BLaER1 (cell line): Measurements from ENCODE around the gene HYAL1.
A peak's percentile ranks its signal among the peaks of the same experiment; 100 is the strongest.

Source experiments
- H3K27ac ChIP-seq: shearing (Covaris generic); formaldehyde crosslinking; 2 replicates; pipeline ENCODE4 v1.8.1; 2022
- H3K27me3 ChIP-seq: shearing (Covaris generic); formaldehyde crosslinking; 2 replicates; pipeline ENCODE4 v1.8.1; 2022
- H3K36me3 ChIP-seq: shearing (Covaris generic); formaldehyde crosslinking; 2 replicates; pipeline ENCODE4 v1.8.1; 2022
- H3K4me1 ChIP-seq: shearing (Covaris generic); formaldehyde crosslinking; 2 replicates; pipeline ENCODE4 v1.8.1; 2022
- H3K4me2 ChIP-seq: shearing (Covaris generic); formaldehyde crosslinking; 2 replicates; pipeline ENCODE4 v1.8.1; 2022
- H3K4me3 ChIP-seq: shearing (Covaris generic); formaldehyde crosslinking; 2 replicates; pipeline ENCODE4 v1.8.1; 2022
- H3K9ac ChIP-seq: shearing (Covaris generic); formaldehyde crosslinking; 2 replicates; pipeline ENCODE4 v1.8.1; 2022
- H3K9me3 ChIP-seq: shearing (Covaris generic); formaldehyde crosslinking; 2 replicates; pipeline ENCODE4 v1.8.1; 2022
- H4K20me1 ChIP-seq: shearing (Covaris generic); formaldehyde crosslinking; 2 replicates; pipeline ENCODE4 v1.8.1; 2022
- Cebpa-rat ChIP-seq: shearing (Covaris generic); IDR thresholded peaks from 2 replicates; pipeline ENCODE4 v1.8.1; 2022

Gene HYAL1

GRCh38 chr3:50303013-50303815 is at the start of gene HYAL1:
Gene HYAL1 (minus strand): TSS chr3:50303574. CDS start chr3:50302956, 618 bp downstream.
- no peak for TF ChIP-seq Cebpa-rat
- H3K9ac ChIP-seq, result no peak within 1 kb of the TSS
- H4K20me1 ChIP-seq, result 0 out of 2 replicates have a peak, but pooled peaks cover 4% of the 10 kb centered on the region
- H3K36me3 ChIP-seq, result peaks cover 15% of the 10 kb centered on the region; the same call in 1 of the 2 replicates
- no peak within 1 kb of the TSS for H3K4me3 ChIP-seq
- H3K4me1 ChIP-seq, result peaks cover 14% of the 10 kb centered on the region
- H3K27me3 ChIP-seq, result no peaks in the 10 kb centered on the region
- H3K27ac ChIP-seq, result no peak within 1 kb of the TSS
- peaks cover 22% of the 10 kb centered on the region for H3K9me3 ChIP-seq
- H3K4me2 ChIP-seq, result no peak within 1 kb of the TSS

- H3K36me3 ChIP-seq, result peaks cover 71% of the 10 kb centered on the region
Observed at GRCh38 chr3:50352781-50353180, 49.4 kb upstream of the HYAL1 start.

GRCh38 chr3:50351323-50351697 is 47.9 kb upstream of the HYAL1 start:
- H3K9me3 ChIP-seq, result no peaks in the 10 kb centered on the region
- TF ChIP-seq Cebpa-rat, result no peak
- peaks cover 46% of the 10 kb centered on the region for H3K4me1 ChIP-seq
- peak overlapping the region; percentile 74 for H3K4me3 ChIP-seq
- peaks cover 61% of the 10 kb centered on the region for H3K36me3 ChIP-seq
- H3K27me3 ChIP-seq, result no peaks in the 10 kb centered on the region
- peak overlapping the region; percentile 98 for H3K4me2 ChIP-seq
- no peak overlapping the region for H3K27ac ChIP-seq
- peaks cover 64% of the 10 kb centered on the region for H4K20me1 ChIP-seq
- H3K9ac ChIP-seq, result peak overlapping the region; percentile 85

More at GRCh38 chr3:50352781-50353180, 49.4 kb upstream of the HYAL1 start:
- Histone ChIP-seq H3K27me3 (no peaks in the 10 kb centered on the region), H3K9ac (no peak overlapping the region), H3K9me3 (no peaks in the 10 kb centered on the region), H4K20me1 (peaks cover 79% of the 10 kb centered on the region), H3K4me1 (peaks cover 59% of the 10 kb centered on the region), H3K4me2 (no peak overlapping the region), H3K4me3 (no peak overlapping the region), H3K27ac (no peak overlapping the region)
- no peak for TF ChIP-seq Cebpa-rat

- peak within 1 kb of the TSS; percentile 74 for H3K4me3 ChIP-seq
- TF ChIP-seq Cebpa-rat, result no peak
- peak within 1 kb of the TSS; percentile 85 for H3K9ac ChIP-seq
- H3K4me1 ChIP-seq, result peaks cover 46% of the 10 kb centered on the region
- peak within 1 kb of the TSS; percentile 98 for H3K4me2 ChIP-seq
- no peaks in the 10 kb centered on the region for H3K9me3 ChIP-seq
- peak within 1 kb of the TSS; percentile 87 for H3K27ac ChIP-seq
- peaks cover 2% of the 10 kb centered on the region; the same call in 1 of the 2 replicates for H3K27me3 ChIP-seq
- H4K20me1 ChIP-seq, result peaks cover 59% of the 10 kb centered on the region
- peaks cover 55% of the 10 kb centered on the region for H3K36me3 ChIP-seq
Observed at GRCh38 chr3:50350527-50351322, 47.4 kb upstream of the HYAL1 start, which contains the start of the genes CYB561D2 and NPRL2. Gene CYB561D2 (plus strand): TSS chr3:50350862. CDS start chr3:50351434, 572 bp downstream. Gene NPRL2 (minus strand): TSS chr3:50350775. CDS start chr3:50350652, 123 bp downstream.

GRCh38 chr3:50350213-50350526 is 46.8 kb upstream of the HYAL1 start:
- Histone ChIP-seq H3K4me1 (peaks cover 46% of the 10 kb centered on the region), H3K4me3 (peak overlapping the region; percentile 74), H3K4me2 (peak overlapping the region; percentile 98), H3K27me3 (peaks cover 7% of the 10 kb centered on the region; the same call in 1 of the 2 replicates), H3K9me3 (no peaks in the 10 kb centered on the region), H3K36me3 (peaks cover 50% of the 10 kb centered on the region), H3K27ac (peak overlapping the region; percentile 87), H3K9ac (peak overlapping the region; percentile 85), H4K20me1 (peaks cover 53% of the 10 kb centered on the region)
- TF ChIP-seq Cebpa-rat, result no peak

GRCh38 chr3:50347187-50347813 is 43.9 kb upstream of the HYAL1 start:
- Histone ChIP-seq H3K4me3 (no peak overlapping the region), H3K9me3 (no peaks in the 10 kb centered on the region), H3K27ac (no peak overlapping the region), H3K36me3 (peaks cover 26% of the 10 kb centered on the region), H3K4me1 (peaks cover 62% of the 10 kb centered on the region), H3K27me3 (peaks cover 11% of the 10 kb centered on the region; the same call in 1 of the 2 replicates), H4K20me1 (peaks cover 24% of the 10 kb centered on the region), H3K9ac (0 out of 2 replicates have a peak overlapping the region, but pooled peaks have one; percentile 0), H3K4me2 (no peak overlapping the region)
- no peak for TF ChIP-seq Cebpa-rat

GRCh38 chr3:50345586-50346234 is 42.3 kb upstream of the HYAL1 start, which contains the start of gene ZMYND10:
Gene ZMYND10 (minus strand): TSS chr3:50345732. CDS start chr3:50345579, 153 bp downstream.
- Histone ChIP-seq H3K9me3 (no peaks in the 10 kb centered on the region), H3K27ac (no peak within 1 kb of the TSS), H3K27me3 (peaks cover 23% of the 10 kb centered on the region), H3K4me3 (peak within 1 kb of the TSS; percentile 49), H3K4me2 (peak within 1 kb of the TSS; percentile 84), H3K36me3 (peaks cover 21% of the 10 kb centered on the region), H3K9ac (peak within 1 kb of the TSS; percentile 39; the same call in 1 of the 2 replicates), H4K20me1 (peaks cover 10% of the 10 kb centered on the region; the same call in 1 of the 2 replicates), H3K4me1 (peaks cover 65% of the 10 kb centered on the region)
- no peak for TF ChIP-seq Cebpa-rat

GRCh38 chr3:50345008-50345407 is 41.6 kb upstream of the HYAL1 start:
- Histone ChIP-seq H3K27me3 (peaks cover 30% of the 10 kb centered on the region), H3K4me1 (peaks cover 67% of the 10 kb centered on the region), H3K9ac (no peak overlapping the region), H3K27ac (no peak overlapping the region), H3K36me3 (peaks cover 21% of the 10 kb centered on the region), H4K20me1 (peaks cover 10% of the 10 kb centered on the region; the same call in 1 of the 2 replicates), H3K9me3 (no peaks in the 10 kb centered on the region), H3K4me3 (peak overlapping the region; percentile 49), H3K4me2 (peak overlapping the region; percentile 84)
- no peak for TF ChIP-seq Cebpa-rat
